ENCODE results near the gene PNPLA4.

PNPLA4 gene

DNA sequence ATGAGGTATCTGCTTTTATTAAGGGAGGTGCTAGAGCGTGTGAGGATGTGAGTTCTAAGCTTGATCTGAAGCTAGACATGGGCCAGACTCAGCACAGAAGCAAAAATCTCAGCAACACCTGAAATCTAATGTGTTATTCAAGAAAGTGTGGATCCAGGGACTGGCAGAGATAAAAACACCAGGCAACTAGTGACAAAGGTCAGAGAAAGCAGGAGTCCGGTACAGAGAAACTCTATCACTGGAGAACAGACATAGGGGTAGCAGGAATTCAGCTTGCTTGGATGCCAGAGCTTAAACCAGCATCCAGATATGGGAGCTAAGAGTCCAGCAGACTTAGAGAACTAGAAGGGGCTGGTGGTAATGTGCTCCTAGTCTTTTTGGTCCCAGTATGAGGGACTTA, 50.3 kb downstream of the PNPLA4 start:
- 100% methylated on average over 1 of the region's 2 CpGs; no CpG with 5 or more reads in 1 of the 2 experiments for WGBS, 2 experiments (ENCODE audit: insufficient coverage in 2 of 2)
- Histone ChIP-seq H3K4me1 (ENCODE audit: control insufficient read depth, insufficient read depth, low read length, poor library complexity, severe bottlenecking) (no peaks in the 10 kb centered on the region), H3K9me3 (ENCODE audit: control insufficient read depth, low read length) (no peaks in the 10 kb centered on the region), H3K4me3 (ENCODE audit: extremely low read depth, insufficient read depth, low read length, poor library complexity, severe bottlenecking) (no peak overlapping the region), H3K27ac (ENCODE audit: low read depth, low read length, severe bottlenecking) (no peak overlapping the region), H3K36me3 (ENCODE audit: control insufficient read depth, insufficient read depth, low read length) (no peaks in the 10 kb centered on the region)

DNA sequence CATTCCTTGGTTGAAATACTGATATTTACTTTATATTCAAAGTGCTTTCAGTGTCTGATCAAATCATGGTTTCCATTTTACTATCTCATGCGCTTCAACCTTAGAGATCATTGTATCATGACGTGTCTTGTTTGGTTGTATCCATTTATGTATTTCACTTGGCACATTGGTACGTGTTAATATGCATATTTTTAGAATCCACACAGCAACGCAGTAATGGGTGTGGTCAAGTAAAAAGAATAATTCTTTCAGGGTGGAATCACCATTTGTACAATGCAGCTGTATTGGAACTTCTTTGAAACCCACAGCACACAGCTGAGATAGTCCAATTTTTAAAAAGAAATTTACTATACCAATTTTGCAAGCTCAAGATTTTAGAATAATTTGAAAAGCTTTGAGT, 55.2 kb downstream of the PNPLA4 start:
- no peak overlapping the region for H3K27ac ChIP-seq (ENCODE audit: low read depth, low read length, severe bottlenecking)
- H3K9me3 ChIP-seq (ENCODE audit: control insufficient read depth, low read length), result no peaks in the 10 kb centered on the region
- H3K4me1 ChIP-seq (ENCODE audit: control insufficient read depth, insufficient read depth, low read length, poor library complexity, severe bottlenecking), result no peaks in the 10 kb centered on the region
- WGBS, 2 experiments (ENCODE audit: insufficient coverage in 2 of 2), result no CpG with 5 or more reads among the region's 4 CpGs
- H3K4me3 ChIP-seq (ENCODE audit: extremely low read depth, insufficient read depth, low read length, poor library complexity, severe bottlenecking), result no peak overlapping the region
- no peaks in the 10 kb centered on the region for H3K36me3 ChIP-seq (ENCODE audit: control insufficient read depth, insufficient read depth, low read length)

DNA sequence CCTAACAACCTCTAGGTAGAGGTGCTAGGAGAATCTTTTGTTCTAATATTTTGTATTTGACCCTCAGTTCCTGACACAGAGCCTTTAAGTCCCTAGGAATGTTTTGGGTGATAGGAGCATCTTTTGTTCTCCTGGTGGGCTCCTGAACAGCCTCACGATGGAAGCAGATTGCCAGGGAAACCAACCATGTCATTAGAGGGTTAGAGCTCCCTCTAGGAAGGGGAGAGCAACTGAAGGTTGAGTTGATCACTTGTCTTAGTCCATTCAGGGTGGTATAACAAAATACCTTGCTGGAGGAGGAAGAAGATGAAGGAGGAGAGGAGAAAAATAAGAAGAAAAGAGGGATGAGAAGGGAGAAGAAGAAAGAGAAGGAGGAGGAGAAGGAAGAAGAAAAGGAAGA, 75.0 kb downstream of the PNPLA4 start:
- 40% methylated on average over 1 of the region's 1 CpG; no CpG with 5 or more reads in 1 of the 2 experiments for WGBS, 2 experiments (ENCODE audit: insufficient coverage in 2 of 2)
- Histone ChIP-seq H3K27ac (ENCODE audit: low read depth, low read length, severe bottlenecking) (no peak overlapping the region), H3K9me3 (ENCODE audit: control insufficient read depth, low read length) (no peaks in the 10 kb centered on the region)

More for the DNA sequence above, 75.0 kb downstream of the PNPLA4 start:
- Histone ChIP-seq H3K4me1 (ENCODE audit: control insufficient read depth, insufficient read depth, low read length, poor library complexity, severe bottlenecking) (peaks cover 8% of the 10 kb centered on the region), H3K4me3 (ENCODE audit: extremely low read depth, insufficient read depth, low read length, poor library complexity, severe bottlenecking) (no peak overlapping the region), H3K36me3 (ENCODE audit: control insufficient read depth, insufficient read depth, low read length) (no peaks in the 10 kb centered on the region)

Measured in mesodermal cell (in vitro differentiated cells).